GM23338 (cell line): ENCODE results near the gene GZF1. TPM values are rescaled to one million over a fixed set of nuclear protein-coding genes. Genes with fewer than 3 reads are reported as not detected.
A peak's percentile ranks its signal among the peaks of the same experiment; 100 is the strongest.

Experiments
- ATAC-seq: fragments of 200-7000 bp; cut with Tn5 transposase; 3 replicates; pipeline ENCODE4 v1.9.1; 2020
- DNase-seq: peaks from one replicate; pipeline ENCODE4 v3.0.0-alpha.2; 2015; ENCODE audit warnings: low spot score
- H2AFZ ChIP-seq: fragments of 200-600 bp; sonication (generic); 2 replicates; pipeline ENCODE4 v1.8.0; 2016; ENCODE audit warnings: antibody characterized with exemption, mild to moderate bottlenecking, moderate library complexity
- H3F3A ChIP-seq: fragments of 200-600 bp; sonication (generic); replicated peaks from 2 replicates; pipeline ENCODE4 v1.8.0; 2017; ENCODE audit warnings: antibody characterized with exemption, mixed run types, low read depth
- H3K27ac ChIP-seq: fragments of 200-600 bp; sonication (generic); 2 replicates; pipeline ENCODE4 v1.6.1; 2016; ENCODE audit warnings: low read depth
- H3K27me3 ChIP-seq: fragments of 200-600 bp; sonication (generic); 2 replicates; pipeline ENCODE4 v1.8.0; 2016; ENCODE audit warnings: mild to moderate bottlenecking, mixed run types, moderate library complexity; ENCODE audit not compliant: insufficient read depth
- H3K36me3 ChIP-seq: fragments of 200-600 bp; sonication (generic); 2 replicates; pipeline ENCODE4 v1.8.0; 2016; ENCODE audit warnings: mild to moderate bottlenecking; ENCODE audit not compliant: insufficient read depth
- H3K4me1 ChIP-seq: fragments of 200-600 bp; sonication (generic); 2 replicates; pipeline ENCODE4 v1.8.0; 2016; ENCODE audit warnings: mild to moderate bottlenecking, moderate library complexity; ENCODE audit not compliant: insufficient read depth
- H3K4me2 ChIP-seq: fragments of 200-600 bp; sonication (generic); 2 replicates; pipeline ENCODE4 v1.7.1; 2017; ENCODE audit warnings: mixed run types
- H3K4me3 ChIP-seq: fragments of 200-600 bp; sonication (generic); 2 replicates; pipeline ENCODE4 v1.6.1; 2016; ENCODE audit warnings: mixed run types
- H3K79me2 ChIP-seq: fragments of 200-600 bp; sonication (generic); replicated peaks from 2 replicates; pipeline ENCODE4 v1.8.0; 2017; ENCODE audit warnings: mild to moderate bottlenecking; ENCODE audit not compliant: insufficient read depth
- H3K9me2 ChIP-seq: fragments of 200-600 bp; sonication (generic); 2 replicates; pipeline ENCODE4 v1.8.0; 2017; ENCODE audit not compliant: insufficient read depth
- H4K20me1 ChIP-seq: fragments of 200-600 bp; sonication (generic); replicated peaks from 2 replicates; pipeline ENCODE4 v1.8.0; 2017; ENCODE audit warnings: mild to moderate bottlenecking; ENCODE audit not compliant: insufficient read depth
- H3K27ac Mint-ChIP-seq: 2 replicates; pipeline ENCODE4 v1.8.0; 2020; ENCODE audit warnings: inconsistent platforms, mild to moderate bottlenecking, moderate library complexity, mixed read lengths
- H3K27me3 Mint-ChIP-seq: 3 replicates; pipeline ENCODE4 v1.8.0; 2022; ENCODE audit warnings: low read depth, mild to moderate bottlenecking, moderate library complexity, mixed read lengths, inconsistent platforms; ENCODE audit not compliant: insufficient read depth, poor library complexity
- H3K36me3 Mint-ChIP-seq: 3 replicates; pipeline ENCODE4 v1.8.0; 2021; ENCODE audit warnings: low read depth, mild to moderate bottlenecking, inconsistent platforms, moderate library complexity, mixed read lengths
- H3K4me1 Mint-ChIP-seq: 3 replicates; pipeline ENCODE4 v1.8.0; 2020; ENCODE audit warnings: mild to moderate bottlenecking, inconsistent platforms, mixed read lengths
- H3K4me3 Mint-ChIP-seq: 3 replicates; pipeline ENCODE4 v1.8.0; 2021; ENCODE audit warnings: moderate library complexity, mild to moderate bottlenecking, inconsistent platforms, mixed read lengths
- H3K9me3 Mint-ChIP-seq: 3 replicates; pipeline ENCODE4 v1.8.0; 2020; ENCODE audit warnings: moderate library complexity, mild to moderate bottlenecking, inconsistent platforms, mixed read lengths
- CREB1 ChIP-seq: fragments of 250-450 bp; sonication (Bioruptor Pico); IDR thresholded peaks from 2 replicates; pipeline ENCODE4 v1.5.0; 2020; ENCODE audit warnings: low read depth, mild to moderate bottlenecking, moderate library complexity
- EZH2 ChIP-seq: fragments of 200-600 bp; sonication (generic); IDR thresholded peaks from one replicate; pipeline ENCODE4 v1.8.0; 2017; ENCODE audit warnings: antibody characterized with exemption, mild to moderate bottlenecking, low read depth; ENCODE audit not compliant: unreplicated experiment
- EZH2phosphoT487 ChIP-seq: fragments of 200-600 bp; sonication (generic); IDR thresholded peaks from one replicate; pipeline ENCODE4 v1.8.1; 2018; ENCODE audit warnings: antibody characterized with exemption; ENCODE audit not compliant: unreplicated experiment
- JUNB ChIP-seq: IDR thresholded peaks from one replicate; pipeline ENCODE4 v1.6.1; 2016; ENCODE audit warnings: antibody characterized with exemption; ENCODE audit not compliant: unreplicated experiment
- NANOG ChIP-seq: IDR thresholded peaks from 2 replicates; pipeline ENCODE4 v1.6.1; 2016; ENCODE audit warnings: antibody characterized with exemption, borderline replicate concordance
- POLR2AphosphoS5 ChIP-seq: IDR thresholded peaks from 2 replicates; pipeline ENCODE4 v1.6.1; 2016; ENCODE audit warnings: antibody characterized with exemption, low read depth
- STAT1 ChIP-seq: IDR thresholded peaks from one replicate; pipeline ENCODE4 v1.6.1; 2016; ENCODE audit warnings: antibody characterized with exemption; ENCODE audit not compliant: unreplicated experiment
- polyA plus RNA-seq: library from polyadenylated mRNA; unstranded; fragments of >200 nt; fragmentation: Nextera tagmentation; extraction: Ambion mirVana; gene quantifications from 2 replicates; pipeline ENCODE4 v1.2.1, GENCODE V29; 2016
- total RNA-seq: library from RNA; depleted of rRNA; stranded (reverse); fragments of >200 nt; shearing (Covaris generic); gene quantifications from 2 replicates; pipeline ENCODE4 v1.2.3, GENCODE V29; 2014
- TF ChIP-seq, protein P1 (sequence below): IDR thresholded peaks from 2 replicates; pipeline ENCODE4 v1.6.1; 2016; ENCODE audit warnings: antibody characterized with exemption

Gene GZF1
- total and polyA plus RNA-seq, 2 experiments from 2014 or later = 4.2 to 15.7 TPM

DNA sequence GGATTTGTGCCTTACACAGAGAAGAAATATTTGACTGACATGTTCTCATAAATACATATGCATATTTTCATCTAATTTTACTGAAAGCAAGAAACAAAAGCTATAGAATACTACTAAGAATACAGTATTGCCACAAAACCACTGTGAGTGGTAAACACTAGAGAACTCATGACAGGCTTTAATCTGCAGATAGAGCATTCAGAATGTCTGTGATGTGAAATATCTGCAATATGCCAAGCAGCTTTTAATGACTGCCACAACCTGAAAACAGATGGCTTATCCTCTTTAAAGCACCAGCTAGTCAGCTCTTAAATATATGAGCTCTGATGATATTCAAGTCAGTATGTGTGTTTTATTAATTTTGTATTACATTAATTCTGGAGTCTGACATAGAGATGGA is 55.9 kb downstream of the GZF1 start:
- Mint-ChIP-seq H3K9me3 (no peaks in the 10 kb centered on the region), H3K36me3 (no peaks in the 10 kb centered on the region; the same call in 2 of the 3 replicates), H3K4me1 (peaks cover 21% of the 10 kb centered on the region), H3K4me3 (no peak overlapping the region), H3K27me3 (no peaks in the 10 kb centered on the region), H3K27ac (no peak overlapping the region)
- Histone ChIP-seq H3K4me2 (no peak overlapping the region), H3K79me2 (peaks cover 81% of the 10 kb centered on the region), H3K27me3 (no peaks in the 10 kb centered on the region), H2AFZ (no peak overlapping the region), H3K4me1 (peaks cover 9% of the 10 kb centered on the region), H3K9me2 (peaks cover 7% of the 10 kb centered on the region), H3K36me3 (no peaks in the 10 kb centered on the region), H3K27ac (no peak overlapping the region), H4K20me1 (peaks cover 37% of the 10 kb centered on the region), H3K4me3 (no peak overlapping the region), H3F3A (no peaks in the 10 kb centered on the region)
- no peak for ATAC-seq
- no peak for DNase-seq
- TF ChIP-seq EZH2 (no peak), STAT1 (no peak)

DNA sequence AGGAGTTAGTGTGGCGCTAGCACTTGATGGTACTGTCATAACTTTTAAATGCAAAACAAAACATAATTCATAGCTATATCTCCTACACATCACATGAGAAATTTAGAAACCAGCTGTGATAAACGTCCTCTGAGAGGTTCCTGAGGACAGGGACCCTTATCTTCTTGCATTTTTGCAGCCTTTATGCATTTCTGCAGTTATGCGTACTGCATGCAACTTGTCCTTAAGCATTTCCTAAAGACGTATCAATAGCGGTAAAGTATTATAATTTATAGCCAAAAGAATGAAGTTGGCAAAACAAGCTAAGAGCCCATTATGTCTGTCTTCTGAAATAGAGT is 57.6 kb downstream of the GZF1 start:
- H3K9me3 Mint-ChIP-seq = 0 out of 3 replicates have a peak, but pooled peaks cover 3% of the 10 kb centered on the region
- Histone ChIP-seq H3K4me2 (peak overlapping the region; percentile 83), H3F3A (no peaks in the 10 kb centered on the region), H3K9me2 (peaks cover 7% of the 10 kb centered on the region), H3K4me3 (peak overlapping the region; percentile 85), H3K36me3 (no peaks in the 10 kb centered on the region), H3K4me1 (peaks cover 9% of the 10 kb centered on the region), H3K79me2 (peaks cover 64% of the 10 kb centered on the region), H4K20me1 (peaks cover 34% of the 10 kb centered on the region), H3K27me3 (no peaks in the 10 kb centered on the region), H2AFZ (no peak overlapping the region), H3K27ac (no peak overlapping the region)
- H3K4me1 Mint-ChIP-seq = peaks cover 21% of the 10 kb centered on the region
- ATAC-seq (no peak), DNase-seq (no peak)
- TF ChIP-seq EZH2phosphoT487 (no peak), STAT1 (no peak), CREB1 (CRISPR knock-in tag) (no peak), NANOG (no peak), POLR2AphosphoS5 (no peak), JUNB (no peak)
- TF ChIP-seq, protein P1, sequence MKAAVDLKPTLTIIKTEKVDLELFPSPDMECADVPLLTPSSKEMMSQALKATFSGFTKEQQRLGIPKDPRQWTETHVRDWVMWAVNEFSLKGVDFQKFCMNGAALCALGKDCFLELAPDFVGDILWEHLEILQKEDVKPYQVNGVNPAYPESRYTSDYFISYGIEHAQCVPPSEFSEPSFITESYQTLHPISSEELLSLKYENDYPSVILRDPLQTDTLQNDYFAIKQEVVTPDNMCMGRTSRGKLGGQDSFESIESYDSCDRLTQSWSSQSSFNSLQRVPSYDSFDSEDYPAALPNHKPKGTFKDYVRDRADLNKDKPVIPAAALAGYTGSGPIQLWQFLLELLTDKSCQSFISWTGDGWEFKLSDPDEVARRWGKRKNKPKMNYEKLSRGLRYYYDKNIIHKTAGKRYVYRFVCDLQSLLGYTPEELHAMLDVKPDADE = no peak
- H3K36me3 Mint-ChIP-seq = peaks cover under 1% of the 10 kb centered on the region
- H3K27ac Mint-ChIP-seq = no peak overlapping the region
- peak overlapping the region; percentile 85 for H3K4me3 Mint-ChIP-seq
- H3K27me3 Mint-ChIP-seq = peaks cover 4% of the 10 kb centered on the region

- peaks cover 9% of the 10 kb centered on the region for H3K4me1 ChIP-seq
- Mint-ChIP-seq H3K9me3 (peaks cover 4% of the 10 kb centered on the region; the same call in 1 of the 3 replicates), H3K27me3 (peaks cover 4% of the 10 kb centered on the region), H3K4me3 (peak overlapping the region; percentile 85), H3K27ac (peak overlapping the region; percentile 66), H3K36me3 (peaks cover 5% of the 10 kb centered on the region), H3K4me1 (peaks cover 21% of the 10 kb centered on the region)
- peak overlapping the region; percentile 38; the same call in 1 of the 2 replicates for H2AFZ ChIP-seq
- peaks cover 34% of the 10 kb centered on the region for H4K20me1 ChIP-seq
- ATAC-seq = peak; percentile 12
- H3F3A ChIP-seq = no peaks in the 10 kb centered on the region
- TF ChIP-seq EZH2 (no peak), POLR2AphosphoS5 (no peak)
- H3K36me3 ChIP-seq = no peaks in the 10 kb centered on the region
- H3K79me2 ChIP-seq = peaks cover 58% of the 10 kb centered on the region
- DNase-seq = peak; percentile 20
- H3K27ac ChIP-seq = no peak overlapping the region
- no peaks in the 10 kb centered on the region for H3K27me3 ChIP-seq
- peaks cover 7% of the 10 kb centered on the region for H3K9me2 ChIP-seq
- H3K4me2 ChIP-seq = peak overlapping the region; percentile 83
- H3K4me3 ChIP-seq = peak overlapping the region; percentile 85
These were observed 58.3 kb downstream of the GZF1 start for GRCh38 chr20:23419995-23420901.
